Colonic mucosa (tissue), 4 donors: Measurements from ENCODE around the gene BTBD8. TPM values are rescaled to one million over a fixed set of nuclear protein-coding genes. Genes with fewer than 3 reads are reported as not detected.

ENCODE experiments used
- DNase-seq: peaks from one replicate; pipeline ENCODE4 v3.0.0-alpha.2; 2020
- H3K27ac ChIP-seq: fragments of 200-600 bp; one replicate; pipeline ENCODE4 v1.8.0; 2021
- H3K27me3 ChIP-seq: fragments of 200-600 bp; one replicate; pipeline ENCODE4 v1.8.0; 2021
- H3K36me3 ChIP-seq: fragments of 200-600 bp; one replicate; pipeline ENCODE4 v1.8.0; 2021
- H3K4me1 ChIP-seq: fragments of 200-600 bp; one replicate; pipeline ENCODE4 v1.8.0; 2021; ENCODE audit warnings: mild to moderate bottlenecking
- H3K4me3 ChIP-seq: fragments of 200-600 bp; one replicate; pipeline ENCODE4 v1.8.0; 2021
- H3K9ac ChIP-seq, 2 donors: one replicate each; pipeline ENCODE4 v1.7.0; 2013; ENCODE audit warnings: control low read depth in 2 of 2, low read depth in 2 of 2, low read length in 2 of 2
- H3K9me3 ChIP-seq: fragments of 200-600 bp; one replicate; pipeline ENCODE4 v1.8.0; 2021
- CTCF ChIP-seq: fragments of 200-600 bp; IDR thresholded peaks from one replicate; pipeline ENCODE4 v1.8.0; 2022; ENCODE audit warnings: antibody characterized with exemption, mild to moderate bottlenecking
- intact Hi-C: fragments of 100-400 bp; cut with DNase I; formaldehyde crosslinking; loops from one replicate; pipeline ENCODE4 v1.14.1; 2022
- total RNA-seq, 2 donors: library from RNA; stranded (reverse); fragmentation: NEBNext Ultra II Directional in 1 of 2; extraction: Animal tissue kit (Norgen Biotek cat#: 25700) in 1 of 2; gene quantifications; one replicate each; pipeline ENCODE4 v1.2.1, GENCODE V29; 2021
- donor health status: healthy.
- donor health status: DM: no; HTN: no; CAD: no.
- donor health status: DM: no; HTN: no; CAD: no.

Gene BTBD8
- total RNA-seq, 2 donors from 2014 or later, result 3.1 to 4.1 TPM

- Histone ChIP-seq H3K27ac (no peak overlapping the region), H3K27me3 (no peaks in the 10 kb centered on the region), H3K4me1 (no peaks in the 10 kb centered on the region), H3K4me3 (no peak overlapping the region), H3K36me3 (no peaks in the 10 kb centered on the region), H3K9me3 (no peaks in the 10 kb centered on the region), H3K9ac (no peak overlapping the region)
- intact Hi-C loops, result no loop called here
- no peak for TF ChIP-seq CTCF
- no peak for DNase-seq
These were observed 14.4 kb downstream of the BTBD8 start for GRCh38 chr1:92094595-92094994.

GRCh38 chr1:92095874-92096273 lies 15.7 kb downstream of the BTBD8 start:
- DNase-seq, result no peak
- no peaks in the 10 kb centered on the region for H3K27me3 ChIP-seq
- H3K9me3 ChIP-seq, result no peaks in the 10 kb centered on the region
- TF ChIP-seq CTCF, result no peak
- no peaks in the 10 kb centered on the region for H3K36me3 ChIP-seq
- intact Hi-C loops, result no loop called here
- H3K27ac ChIP-seq, result no peak overlapping the region
- no peak overlapping the region for H3K9ac ChIP-seq
- H3K4me1 ChIP-seq, result no peaks in the 10 kb centered on the region
- H3K4me3 ChIP-seq, result no peak overlapping the region

- Histone ChIP-seq H3K36me3 (no peaks in the 10 kb centered on the region), H3K9me3 (no peaks in the 10 kb centered on the region), H3K9ac (no peak overlapping the region), H3K27me3 (no peaks in the 10 kb centered on the region), H3K4me1 (no peaks in the 10 kb centered on the region), H3K4me3 (no peak overlapping the region), H3K27ac (no peak overlapping the region)
- no peak for DNase-seq
- intact Hi-C loops, result no loop called here
- TF ChIP-seq CTCF, result no peak
These were observed 16.2 kb downstream of the BTBD8 start for GRCh38 chr1:92096317-92096716.

GRCh38 chr1:92105546-92106081 lies 25.5 kb downstream of the BTBD8 start:
- TF ChIP-seq CTCF, result no peak
- no peaks in the 10 kb centered on the region for H3K9me3 ChIP-seq
- DNase-seq, result no peak
- H3K4me3 ChIP-seq, result no peak overlapping the region
- intact Hi-C loops, result no loop called here
- H3K36me3 ChIP-seq, result no peaks in the 10 kb centered on the region
- H3K9ac ChIP-seq, result no peak overlapping the region
- no peaks in the 10 kb centered on the region for H3K4me1 ChIP-seq
- no peak overlapping the region for H3K27ac ChIP-seq
- H3K27me3 ChIP-seq, result no peaks in the 10 kb centered on the region

- no peaks in the 10 kb centered on the region for H3K36me3 ChIP-seq
- no peak overlapping the region for H3K4me3 ChIP-seq
- TF ChIP-seq CTCF, result no peak
- intact Hi-C loops, result no loop called here
- H3K4me1 ChIP-seq, result no peaks in the 10 kb centered on the region
- no peak overlapping the region for H3K27ac ChIP-seq
- H3K9ac ChIP-seq, result no peak overlapping the region
- no peak for DNase-seq
- H3K9me3 ChIP-seq, result no peaks in the 10 kb centered on the region
- H3K27me3 ChIP-seq, result no peaks in the 10 kb centered on the region
These were observed 28.5 kb downstream of the BTBD8 start for GRCh38 chr1:92108631-92109030.
